Tibial artery (tissue), 4 donors: Measurements from ENCODE around the gene SPG7.

Experiments used
- DNase-seq, 2 donors: peaks; one replicate each; pipeline ENCODE4 v3.0.0-alpha.2; 2019
- H3K27ac ChIP-seq, 2 donors: fragments of 200-600 bp; sonication (generic) in 1 of 2; 1 replicate in 1 of 2; 2 replicates in 1 of 2; pipeline ENCODE4 v1.5.1; 2018 to 2019; ENCODE audit warnings: mild to moderate bottlenecking in 1 of 2
- H3K27me3 ChIP-seq, 2 donors: fragments of 200-600 bp; sonication (generic) in 1 of 2; one replicate each; pipeline versions ENCODE4 v1.5.1 to v1.6.0; 2016 to 2019
- H3K36me3 ChIP-seq, 3 donors: fragments of 200-600 bp; sonication (generic) in 2 of 3; one replicate each; pipeline ENCODE4 v1.5.1; 2016 to 2019; ENCODE audit warnings: mild to moderate bottlenecking in 2 of 3
- H3K4me1 ChIP-seq, 4 donors: fragments of 200-600 bp; sonication (generic) in 2 of 4; 1 replicate in 3 of 4; 2 replicates in 1 of 4; pipeline ENCODE4 v1.5.1; 2016 to 2019
- H3K4me3 ChIP-seq, 2 donors: fragments of 200-600 bp; sonication (generic) in 1 of 2; 1 replicate in 1 of 2; 2 replicates in 1 of 2; pipeline ENCODE4 v1.5.1; 2018 to 2019; ENCODE audit warnings: mild to moderate bottlenecking in 2 of 2
- H3K9me3 ChIP-seq, 3 donors: fragments of 200-600 bp; sonication (generic) in 1 of 3; one replicate each; pipeline ENCODE4 v1.5.1; 2016 to 2019
- intact Hi-C: fragments of 100-400 bp; cut with DNase I; formaldehyde crosslinking; loops from one replicate; pipeline ENCODE4 v1.15.0; 2023; ENCODE audit warnings: low total_unique reads
- TF ChIP-seq, protein P1 (sequence below), 2 experiments: fragments of 200-600 bp in 1 of 2; fragments of 450-650 bp in 1 of 2; IDR thresholded peaks; one replicate each; pipeline ENCODE4 v1.5.1; 2017 to 2019; ENCODE audit warnings: antibody characterized with exemption in 2 of 2, mild to moderate bottlenecking in 1 of 2, moderate library complexity in 1 of 2

SPG7 gene

DNA sequence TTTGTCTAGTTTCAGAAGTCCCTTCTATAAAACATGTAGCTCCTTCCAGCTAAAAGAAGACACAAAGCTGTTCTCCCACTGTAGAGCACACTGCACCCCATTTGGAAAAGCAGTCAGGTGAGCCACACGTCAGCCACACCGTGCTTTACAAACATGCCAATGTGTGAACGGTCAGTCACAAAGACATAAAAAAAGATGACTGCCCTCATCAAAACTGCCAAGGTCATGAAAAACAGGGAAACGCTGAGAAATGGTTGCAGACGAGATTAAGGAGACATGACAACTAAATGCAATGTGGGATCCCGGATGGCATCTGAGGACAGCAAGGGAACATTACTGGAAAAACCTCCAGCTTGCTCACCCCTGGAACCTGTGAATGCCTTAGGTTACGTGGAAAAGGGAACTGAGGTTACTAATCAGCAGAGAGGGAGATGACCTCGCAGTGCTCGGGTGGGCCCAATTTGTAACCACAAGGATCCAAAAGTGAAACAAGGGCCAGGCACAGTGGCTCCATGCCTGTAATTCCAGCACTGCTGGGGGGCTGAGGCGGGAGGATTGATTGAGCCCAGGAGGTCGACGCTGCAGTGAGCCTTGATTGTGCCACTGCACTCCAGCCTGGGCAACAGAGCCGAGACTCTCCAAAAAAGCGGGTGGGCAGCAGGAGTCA lies 25.9 kb upstream of the SPG7 start:
- Histone ChIP-seq H3K4me1 (peaks cover 0 to 100% (median 40%) of the 10 kb centered on the region in 4 donors), H3K27ac (no peak overlapping the region), H3K36me3 (no peaks in the 10 kb centered on the region), H3K4me3 (no peak overlapping the region), H3K9me3 (no peaks in the 10 kb centered on the region), H3K27me3 (no peaks in the 10 kb centered on the region)
- TF ChIP-seq, protein P1, sequence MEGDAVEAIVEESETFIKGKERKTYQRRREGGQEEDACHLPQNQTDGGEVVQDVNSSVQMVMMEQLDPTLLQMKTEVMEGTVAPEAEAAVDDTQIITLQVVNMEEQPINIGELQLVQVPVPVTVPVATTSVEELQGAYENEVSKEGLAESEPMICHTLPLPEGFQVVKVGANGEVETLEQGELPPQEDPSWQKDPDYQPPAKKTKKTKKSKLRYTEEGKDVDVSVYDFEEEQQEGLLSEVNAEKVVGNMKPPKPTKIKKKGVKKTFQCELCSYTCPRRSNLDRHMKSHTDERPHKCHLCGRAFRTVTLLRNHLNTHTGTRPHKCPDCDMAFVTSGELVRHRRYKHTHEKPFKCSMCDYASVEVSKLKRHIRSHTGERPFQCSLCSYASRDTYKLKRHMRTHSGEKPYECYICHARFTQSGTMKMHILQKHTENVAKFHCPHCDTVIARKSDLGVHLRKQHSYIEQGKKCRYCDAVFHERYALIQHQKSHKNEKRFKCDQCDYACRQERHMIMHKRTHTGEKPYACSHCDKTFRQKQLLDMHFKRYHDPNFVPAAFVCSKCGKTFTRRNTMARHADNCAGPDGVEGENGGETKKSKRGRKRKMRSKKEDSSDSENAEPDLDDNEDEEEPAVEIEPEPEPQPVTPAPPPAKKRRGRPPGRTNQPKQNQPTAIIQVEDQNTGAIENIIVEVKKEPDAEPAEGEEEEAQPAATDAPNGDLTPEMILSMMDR (IDR thresholded peaks at IDR 0.05): no peak
- DNase-seq: no peak
- intact Hi-C loops: loop anchor here (10.0 kb wide), 1 partner anchor 87 kb away; no protein-coding TSS in a partner anchor

GRCh38 chr16:89482817-89483205 lies 25.4 kb upstream of the SPG7 start:
- Histone ChIP-seq H3K4me3 (no peak overlapping the region), H3K9me3 (no peaks in the 10 kb centered on the region), H3K4me1 (peaks cover 0 to 100% (median 42%) of the 10 kb centered on the region in 4 donors), H3K27me3 (no peaks in the 10 kb centered on the region), H3K36me3 (no peaks in the 10 kb centered on the region), H3K27ac (no peak overlapping the region)
- TF ChIP-seq, protein P1 (IDR thresholded peaks at IDR 0.05): no peak
- intact Hi-C loops: loop anchor here (10.0 kb wide), 1 partner anchor 88 kb away; no protein-coding TSS in a partner anchor
- no peak for DNase-seq

DNA sequence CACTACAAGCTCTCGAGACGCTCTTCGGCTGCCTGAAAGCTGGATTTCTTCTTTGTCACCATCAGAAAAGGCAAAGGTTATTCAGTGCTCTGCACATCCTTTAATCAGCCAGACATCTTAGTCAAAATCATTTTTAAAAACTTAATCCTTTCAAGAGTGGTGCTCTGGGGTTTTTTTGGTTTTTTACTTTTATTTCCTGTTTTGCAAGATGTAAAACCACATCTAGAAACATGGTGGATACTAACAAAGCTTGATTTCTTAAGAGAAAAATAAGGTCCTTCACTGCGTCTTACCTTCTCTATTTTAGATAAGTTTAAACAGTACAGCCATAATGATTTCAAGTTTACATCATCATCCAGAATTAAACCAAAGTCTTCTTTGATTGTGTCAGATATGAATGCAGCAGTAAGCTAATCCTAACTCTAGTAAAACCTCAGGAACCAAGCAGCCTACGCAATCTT lies 24.1 kb upstream of the SPG7 start:
- Histone ChIP-seq H3K27ac (no peak overlapping the region), H3K4me1 (peaks cover 0 to 99% (median 40%) of the 10 kb centered on the region in 4 donors), H3K4me3 (no peak overlapping the region), H3K27me3 (no peaks in the 10 kb centered on the region), H3K36me3 (no peaks in the 10 kb centered on the region), H3K9me3 (no peaks in the 10 kb centered on the region)
- TF ChIP-seq, protein P1 (IDR thresholded peaks at IDR 0.05): no peak
- intact Hi-C loops: loop anchor here (10.0 kb wide), 1 partner anchor 89 kb away; no protein-coding TSS in a partner anchor
- no peak for DNase-seq

- Histone ChIP-seq H3K4me3 (no peak overlapping the region), H3K27ac (no peak overlapping the region), H3K36me3 (no peaks in the 10 kb centered on the region), H3K27me3 (no peaks in the 10 kb centered on the region), H3K4me1 (peaks cover 0 to 89% (median 36%) of the 10 kb centered on the region in 4 donors), H3K9me3 (no peaks in the 10 kb centered on the region)
- no peak for DNase-seq
- intact Hi-C loops: loop anchor here (5.0 to 10.0 kb wide), 2 partner anchors 72 to 90 kb away; no protein-coding TSS in a partner anchor
- TF ChIP-seq, protein P1 (IDR thresholded peaks at IDR 0.05): no peak
Measured at GRCh38 chr16:89484923-89485679, 23.1 kb upstream of the SPG7 start.

DNA sequence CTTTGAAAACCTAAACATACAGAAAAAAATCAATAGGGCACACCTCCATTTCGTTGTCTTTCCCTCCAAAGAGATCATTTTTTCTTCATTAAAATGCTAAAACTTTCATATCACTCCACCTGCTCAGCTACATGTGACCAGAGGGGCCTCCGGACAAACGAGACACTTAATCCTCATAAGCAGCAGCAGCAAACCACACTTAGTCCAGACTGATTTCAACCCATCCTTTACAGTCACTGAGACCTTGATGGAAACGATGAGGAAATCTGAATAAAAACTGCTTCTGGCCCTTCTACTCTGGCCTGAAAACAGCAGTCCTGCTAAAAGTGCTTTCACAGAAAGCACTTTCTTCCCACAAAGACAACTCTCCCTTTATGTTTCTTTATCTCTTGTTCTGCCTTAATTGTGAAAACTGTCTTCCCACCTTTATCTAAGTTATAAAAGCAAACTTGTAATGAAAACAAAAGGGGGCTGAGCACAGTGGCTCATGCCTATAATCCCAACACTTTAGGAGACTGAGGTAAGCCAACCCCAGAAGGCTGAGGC lies 22.4 kb upstream of the SPG7 start:
- no peak for DNase-seq
- TF ChIP-seq, protein P1 (IDR thresholded peaks at IDR 0.05): no peak
- intact Hi-C loops: loop anchor here (5.0 to 10.0 kb wide), 2 partner anchors 72 to 91 kb away; no protein-coding TSS in a partner anchor
- Histone ChIP-seq H3K27ac (no peak overlapping the region), H3K9me3 (no peaks in the 10 kb centered on the region), H3K36me3 (no peaks in the 10 kb centered on the region), H3K4me3 (no peak overlapping the region), H3K4me1 (peaks cover 0 to 82% (median 36%) of the 10 kb centered on the region in 4 donors), H3K27me3 (no peaks in the 10 kb centered on the region)
